Astrocyte (in vitro differentiated cells and primary cell): Measurements from ENCODE around the gene LRP11.
"Not testable (repeated sequence)": the region's sequence is repeated elsewhere in the genome, so short reads cannot be mapped to it uniquely, and the experiment has no call there.

Experiments used
- CTCF ChIP-seq: IDR thresholded peaks from 2 replicates; pipeline ENCODE4 v1.5.1; 2011; ENCODE audit warnings: low read depth, mild to moderate bottlenecking, inconsistent platforms, low read length, moderate library complexity; ENCODE audit not compliant: insufficient read depth
- EZH2 ChIP-seq: IDR thresholded peaks from 2 replicates; pipeline ENCODE4 v1.6.1; 2012; ENCODE audit warnings: mild to moderate bottlenecking, low read length, inconsistent platforms; ENCODE audit not compliant: insufficient read depth

DNA sequence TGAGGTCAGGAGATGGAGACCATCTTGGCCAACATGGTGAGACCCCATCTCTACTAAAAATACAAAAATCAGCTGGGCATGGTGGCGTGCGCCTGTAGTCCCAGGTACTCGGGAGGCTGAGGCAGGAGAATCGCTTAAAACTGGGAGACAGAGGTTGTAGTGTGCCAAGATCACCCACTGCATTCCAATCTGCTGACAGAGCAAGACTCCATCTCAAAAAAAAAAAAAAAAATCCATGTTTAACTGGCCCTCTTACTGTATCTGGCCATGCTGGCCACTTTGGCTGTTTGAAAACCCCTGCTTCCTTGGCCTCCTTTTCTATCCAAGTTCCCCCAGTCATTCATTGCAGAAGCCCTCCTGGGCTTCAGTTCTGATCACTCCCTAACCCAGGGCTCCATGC, 20.1 kb downstream of the LRP11 start:
- TF ChIP-seq EZH2, CTCF: not testable (repeated sequence)
